ENCODE results near the gene SLAIN2. TPM values are rescaled to one million over a fixed set of nuclear protein-coding genes. Genes with fewer than 3 reads are reported as not detected.

The SLAIN2 gene
- total RNA-seq, 1 experiment from 2014 or later = 30.8 TPM

DNA sequence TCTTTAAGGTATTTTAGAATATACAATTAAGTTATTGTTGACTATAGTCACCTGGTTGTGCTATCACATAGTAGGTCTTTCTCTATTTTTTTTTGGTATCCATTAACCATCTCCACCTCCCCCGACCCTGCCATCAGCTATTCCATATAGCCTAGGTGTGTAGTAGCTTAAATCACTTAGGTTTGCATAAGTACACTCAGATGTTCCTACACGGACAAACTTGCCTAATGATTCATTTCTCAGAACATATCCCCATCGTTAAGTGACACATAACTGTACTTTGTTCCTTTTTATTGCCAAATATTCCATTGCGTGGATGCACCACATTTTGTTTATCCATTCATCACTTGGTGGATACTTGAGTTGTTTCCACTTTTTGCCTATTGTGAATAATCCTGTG lies 67.9 kb downstream of the SLAIN2 start:
- Histone ChIP-seq H3K23me2 (ENCODE audit: insufficient read length, low read depth, low read length, poor library complexity, severe bottlenecking) (no peaks in the 10 kb centered on the region), H3K27me3 (ENCODE audit: insufficient read depth, low read length) (no peaks in the 10 kb centered on the region), H2AFZ (ENCODE audit: low read length) (no peak overlapping the region), H3K4me2 (ENCODE audit: insufficient read depth, insufficient read length, low read length) (no peak overlapping the region), H4K20me1 (ENCODE audit: control insufficient read depth, insufficient read depth, insufficient read length) (no peaks in the 10 kb centered on the region), H3K23ac (ENCODE audit: insufficient read length, low read depth, low read length) (no peak overlapping the region), H3K9ac (ENCODE audit: extremely low read depth, insufficient read length, low read length) (no peak overlapping the region), H3K79me1 (ENCODE audit: insufficient read depth, low read depth, low read length, poor library complexity, severe bottlenecking) (no peaks in the 10 kb centered on the region), H4K91ac (ENCODE audit: insufficient read length, low read depth, low read length) (no peak overlapping the region), H3K18ac (ENCODE audit: insufficient read length, low read depth, low read length) (no peak overlapping the region), H3K4ac (ENCODE audit: low read depth, low read length) (no peak overlapping the region), H2BK5ac (ENCODE audit: insufficient read length, low read length) (no peak overlapping the region), H2BK12ac (ENCODE audit: insufficient read length, low read depth, low read length) (no peak overlapping the region), H2BK15ac (ENCODE audit: low read depth, low read length) (no peak overlapping the region), H4K8ac (replicated peaks; ENCODE audit: insufficient read length, low read depth, low read length) (no peak overlapping the region), H3K14ac (ENCODE audit: insufficient read depth, low read length) (no peak overlapping the region), H3K4me1 (ENCODE audit: insufficient read depth, low read length) (no peaks in the 10 kb centered on the region), H3K27ac (ENCODE audit: insufficient read length, low read depth, low read length) (no peak overlapping the region), H2BK120ac (ENCODE audit: low read depth, low read length, poor library complexity, severe bottlenecking) (no peak overlapping the region), H2AK5ac (ENCODE audit: insufficient read length, low read length) (no peak overlapping the region), H3T11ph (ENCODE audit: low read length) (no peak overlapping the region), H3K79me2 (ENCODE audit: insufficient read depth, low read length) (no peaks in the 10 kb centered on the region), H4K5ac (ENCODE audit: insufficient read length, low read depth, low read length) (no peak overlapping the region), H3K56ac (ENCODE audit: insufficient read length, low read depth, low read length) (no peak overlapping the region), H3K9me3 (ENCODE audit: control insufficient read depth, low read depth, low read length) (no peaks in the 10 kb centered on the region), H2BK20ac (ENCODE audit: low read depth, low read length, poor library complexity, severe bottlenecking) (no peak overlapping the region)
- peaks cover 0 to 8% of the 10 kb centered on the region in 2 experiments; a peak in 3 of 4 replicates for H3K4me1 Mint-ChIP-seq
- no peaks in the 10 kb centered on the region for H3K9me3 Mint-ChIP-seq
- TF ChIP-seq CTCF (conservative IDR thresholded peaks at IDR 0.05) = no peak
- H3K36me3 Mint-ChIP-seq (ENCODE audit: insufficient read depth in 1 of 3, low read depth in 3 of 3) = peaks cover 7 to 10% (median 8%) of the 10 kb centered on the region in 3 experiments; a peak in 5 of 7 replicates
- H3K4me3 Mint-ChIP-seq = no peak overlapping the region
- H3K27ac Mint-ChIP-seq = no peak overlapping the region
- no peak for DNase-seq
- H3K27me3 Mint-ChIP-seq (ENCODE audit: low read depth) = no peaks in the 10 kb centered on the region
- no CpG with 5 or more reads among the region's 4 CpGs for WGBS (ENCODE audit: extremely low coverage, insufficient read length, low lambda C conversion rate)

All from H9 (cell line).